RWPE1 (cell line): ENCODE results near the gene WNK3.
A peak's percentile ranks its signal among the peaks of the same experiment; 100 is the strongest.

Experiments
- CTCF ChIA-PET: fragments of 350-600 bp; sonication (Branson Sonifier 250); formaldehyde crosslinking; extraction: SDS; loops from one replicate; lab custom pipeline; 2021; lab: Yijun Ruan, JAX
- POLR2A ChIA-PET: fragments of 400-600 bp; formaldehyde crosslinking; extraction: SDS; loops from one replicate; lab custom pipeline; 2020; ENCODE audit warnings: antibody characterized with exemption; ENCODE audit not compliant: low non-redundant PET; lab: Yijun Ruan, JAX
- DNase-seq: peaks from one replicate; pipeline ENCODE4 v3.0.0; 2012; ENCODE audit warnings: low spot score
- H3K27ac ChIP-seq: fragments of 450-650 bp; 2 replicates; pipeline ENCODE4 v1.5.1; 2017
- CTCF ChIP-seq: fragments of 450-650 bp; conservative IDR thresholded peaks from 2 replicates; pipeline ENCODE4 v1.5.1; 2017; ENCODE audit warnings: low read depth, mild to moderate bottlenecking

WNK3 gene

GRCh38 chrX:54280466-54280865, 77.4 kb downstream of the WNK3 start:
- no peak overlapping the region for H3K27ac ChIP-seq
- ChIA-PET POLR2A (no interaction called here), CTCF (interaction anchor here (0.7 kb wide), 2 partner anchors 45 to 1408 kb away, joined by 3 to 5 read pairs; no protein-coding TSS in a partner anchor)
- no peak for TF ChIP-seq CTCF
- DNase-seq = no peak

GRCh38 chrX:54271664-54272063, 86.2 kb downstream of the WNK3 start:
- POLR2A ChIA-PET = no interaction called here
- H3K27ac ChIP-seq = no peak overlapping the region
- DNase-seq = no peak
- no peak for TF ChIP-seq CTCF
- CTCF ChIA-PET = interaction anchor here (0.6 kb wide), 1 partner anchor 128 kb away, joined by 3 read pairs; no protein-coding TSS in a partner anchor

- DNase-seq = peak; percentile 4
- ChIA-PET POLR2A (no interaction called here), CTCF (interaction anchor here (0.6 kb wide), 2 partner anchors 63 to 809 kb away, joined by 3 to 4 read pairs; no protein-coding TSS in a partner anchor)
- H3K27ac ChIP-seq = no peak overlapping the region
- peak; percentile 34 for TF ChIP-seq CTCF
Observed at GRCh38 chrX:54248309-54248708, 109.5 kb downstream of the WNK3 start.

GRCh38 chrX:54246866-54247265, 111.0 kb downstream of the WNK3 start:
- TF ChIP-seq CTCF = no peak
- POLR2A ChIA-PET = no interaction called here
- CTCF ChIA-PET = no interaction called here
- no peak for DNase-seq
- H3K27ac ChIP-seq = no peak overlapping the region

GRCh38 chrX:54238588-54238987, 119.3 kb downstream of the WNK3 start:
- DNase-seq = no peak
- no peak for TF ChIP-seq CTCF
- no peak overlapping the region for H3K27ac ChIP-seq
- ChIA-PET POLR2A (no interaction called here), CTCF (no interaction called here)

- CTCF ChIA-PET = no interaction called here
- POLR2A ChIA-PET = no interaction called here
- no peak overlapping the region for H3K27ac ChIP-seq
- DNase-seq = no peak
- no peak for TF ChIP-seq CTCF
Observed at GRCh38 chrX:54237014-54237413, 120.8 kb downstream of the WNK3 start.
